ENCODE results near the gene TACR3.
"Not testable (repeated sequence)": the region's sequence is repeated elsewhere in the genome, so short reads cannot be mapped to it uniquely, and the experiment has no call there.

The TACR3 gene, protein sequence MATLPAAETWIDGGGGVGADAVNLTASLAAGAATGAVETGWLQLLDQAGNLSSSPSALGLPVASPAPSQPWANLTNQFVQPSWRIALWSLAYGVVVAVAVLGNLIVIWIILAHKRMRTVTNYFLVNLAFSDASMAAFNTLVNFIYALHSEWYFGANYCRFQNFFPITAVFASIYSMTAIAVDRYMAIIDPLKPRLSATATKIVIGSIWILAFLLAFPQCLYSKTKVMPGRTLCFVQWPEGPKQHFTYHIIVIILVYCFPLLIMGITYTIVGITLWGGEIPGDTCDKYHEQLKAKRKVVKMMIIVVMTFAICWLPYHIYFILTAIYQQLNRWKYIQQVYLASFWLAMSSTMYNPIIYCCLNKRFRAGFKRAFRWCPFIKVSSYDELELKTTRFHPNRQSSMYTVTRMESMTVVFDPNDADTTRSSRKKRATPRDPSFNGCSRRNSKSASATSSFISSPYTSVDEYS

DNA sequence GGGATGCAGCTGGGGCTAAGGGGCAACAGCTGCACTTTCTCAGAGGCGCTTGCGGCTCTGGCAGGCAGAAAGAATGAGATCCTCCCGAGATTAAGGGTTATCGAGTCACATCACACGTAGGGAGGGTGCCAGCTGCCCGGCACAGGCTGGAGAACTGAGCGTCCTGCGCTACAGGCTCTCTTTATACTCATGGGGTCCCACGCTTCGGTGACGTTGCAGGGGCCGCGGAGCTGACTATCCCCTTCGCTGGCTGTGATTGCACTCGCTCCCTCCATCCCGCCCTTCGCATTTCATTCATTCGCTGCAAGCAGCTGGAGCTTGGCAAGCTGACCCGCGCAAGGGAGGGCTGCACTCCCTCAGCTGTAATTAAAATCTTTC lies at the start of gene TACR3:
TSS of gene TACR3 (minus strand) at position 156 of the 378 bp plus-strand sequence. CDS start 310 bp downstream, outside the sequence.
- no peak for DNase-seq

DNA sequence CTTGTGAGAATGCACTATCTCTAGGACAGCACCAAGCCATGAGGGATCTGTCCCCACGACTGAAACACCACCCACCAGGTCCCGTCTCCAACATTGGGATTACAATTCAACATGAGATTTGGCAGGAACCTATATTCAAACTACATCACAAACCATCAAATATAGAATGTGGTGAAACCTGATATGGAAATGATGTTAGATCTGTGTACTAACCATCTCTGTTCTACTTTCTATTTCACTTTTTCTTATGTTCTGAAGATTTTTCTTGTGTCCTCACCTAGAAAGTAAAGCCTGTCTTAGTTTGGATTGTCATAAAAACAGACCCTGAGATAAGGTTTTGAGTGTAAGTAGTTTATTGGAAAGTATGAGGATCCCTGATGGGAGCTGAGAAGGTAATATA lies 37.8 kb upstream of the TACR3 start:
- DNase-seq, result no peak

DNA sequence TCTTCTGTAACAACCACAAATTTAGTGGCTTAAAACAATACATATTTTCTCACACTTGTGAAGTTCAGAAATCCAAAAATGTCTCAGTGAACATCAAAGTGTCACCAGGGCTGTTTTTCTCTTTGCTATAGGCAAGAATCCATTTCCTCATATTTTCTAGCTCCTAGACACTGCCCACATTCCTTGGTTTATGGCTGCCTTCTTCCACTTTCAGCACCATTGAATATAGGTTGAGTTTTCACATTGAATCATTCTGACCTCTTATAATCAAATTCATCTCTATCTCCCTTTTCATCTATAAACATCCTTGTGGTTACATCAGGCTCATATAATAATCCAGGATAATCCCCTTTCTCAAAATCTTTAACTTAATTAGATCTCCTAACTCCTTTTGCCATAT lies 37.0 kb upstream of the TACR3 start:
- no peak for DNase-seq

DNA sequence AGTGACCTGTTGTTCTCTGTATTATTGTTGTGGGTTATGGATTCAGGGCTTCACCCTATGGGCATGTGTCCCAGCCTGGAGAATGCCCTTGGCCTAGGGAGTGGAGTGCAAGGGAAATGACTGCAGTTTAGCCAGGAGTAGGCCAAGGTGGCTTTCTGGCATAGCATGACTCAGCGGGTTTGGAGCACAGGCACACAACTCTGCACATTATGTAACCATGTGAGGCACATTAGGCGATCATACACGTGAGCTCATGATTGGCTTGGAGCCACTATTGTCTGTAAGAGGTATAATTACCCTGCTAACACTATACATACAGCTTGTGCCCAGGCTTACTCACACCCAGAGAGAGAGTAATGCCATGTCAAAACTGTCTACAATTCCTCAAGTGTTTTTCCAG lies 35.1 kb upstream of the TACR3 start:
- peak in 2 of 3 experiments; percentile 16 to 67 for DNase-seq

DNA sequence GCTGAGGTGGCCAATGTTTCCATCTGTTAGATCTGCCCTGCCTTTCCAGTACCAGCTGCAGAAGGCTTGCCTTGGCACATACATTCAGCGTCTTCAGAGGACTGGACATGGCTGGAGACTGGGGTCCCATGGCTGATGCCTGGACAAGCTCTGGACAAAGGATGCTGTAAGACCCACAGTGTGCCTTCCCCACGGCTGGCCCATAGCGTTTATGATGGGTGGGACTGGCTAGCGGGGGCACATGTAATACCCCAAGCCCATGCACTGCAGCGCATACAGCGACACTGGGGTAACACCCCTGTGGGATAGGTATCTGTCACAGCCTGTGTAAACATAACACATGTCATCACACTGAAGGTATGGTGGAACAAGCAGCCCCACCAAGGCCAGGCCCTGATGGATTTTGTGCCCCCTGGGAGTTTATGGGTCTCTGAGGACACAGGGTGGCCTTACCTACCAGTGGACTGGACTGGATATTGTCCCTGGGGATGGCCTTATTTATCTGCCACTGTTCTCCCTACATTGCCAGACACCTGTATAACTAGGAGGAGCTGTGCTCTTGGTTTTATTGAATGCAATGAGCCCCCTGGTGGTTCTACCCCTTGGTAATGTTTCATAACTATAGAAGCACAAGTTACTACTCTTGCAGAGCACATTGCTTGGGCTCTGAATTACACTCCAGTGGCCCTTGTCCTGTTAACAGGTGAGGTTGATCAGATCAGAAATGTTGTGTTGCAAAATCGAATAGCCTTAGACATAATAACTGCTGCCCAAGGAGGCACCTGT lies 34.3 kb upstream of the TACR3 start:
- no peak for DNase-seq

DNA sequence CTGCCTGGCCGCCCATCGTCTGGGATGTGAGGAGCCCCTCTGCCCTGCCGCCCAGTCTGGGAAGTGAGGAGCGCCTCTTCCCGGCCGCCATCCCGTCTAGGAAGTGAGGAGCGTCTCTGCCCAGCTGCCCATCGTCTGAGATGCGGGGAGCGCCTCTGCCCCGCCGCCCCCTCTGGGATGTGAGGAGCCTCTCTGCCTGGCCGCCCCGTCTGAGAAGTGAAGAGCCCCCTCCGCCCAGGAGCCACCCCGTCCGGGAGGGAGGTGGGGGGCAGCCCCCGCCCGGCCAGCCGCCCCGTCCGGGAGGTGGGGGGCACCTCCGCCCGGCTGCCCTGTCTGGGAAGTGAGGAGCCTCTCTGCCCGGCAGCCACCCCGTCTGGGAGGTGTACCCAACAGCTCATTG lies 3.4 kb upstream of the TACR3 start:
- DNase-seq, result not testable (repeated sequence)

DNA sequence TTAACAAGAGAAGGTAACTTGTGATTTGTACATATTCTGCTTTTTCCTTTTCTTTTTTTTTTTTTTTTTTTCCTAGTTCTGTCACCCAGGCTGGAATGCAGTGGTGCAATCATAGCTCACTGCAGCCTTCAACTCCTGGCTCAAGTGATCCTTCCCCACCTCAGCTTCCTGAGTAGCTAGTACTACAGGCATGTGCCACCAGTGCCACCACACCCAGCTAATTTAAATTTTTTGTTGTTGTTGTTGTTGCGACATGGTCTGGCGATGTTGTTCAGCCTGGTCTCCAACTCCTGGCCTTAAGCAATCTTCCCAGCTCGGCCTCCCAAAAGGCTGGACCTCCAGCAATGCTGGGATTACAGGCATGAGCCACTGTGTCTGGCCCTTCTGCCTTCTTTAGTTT lies 1.5 kb upstream of the TACR3 start:
- DNase-seq, result peak in 1 of 3 experiments; percentile 1

DNA sequence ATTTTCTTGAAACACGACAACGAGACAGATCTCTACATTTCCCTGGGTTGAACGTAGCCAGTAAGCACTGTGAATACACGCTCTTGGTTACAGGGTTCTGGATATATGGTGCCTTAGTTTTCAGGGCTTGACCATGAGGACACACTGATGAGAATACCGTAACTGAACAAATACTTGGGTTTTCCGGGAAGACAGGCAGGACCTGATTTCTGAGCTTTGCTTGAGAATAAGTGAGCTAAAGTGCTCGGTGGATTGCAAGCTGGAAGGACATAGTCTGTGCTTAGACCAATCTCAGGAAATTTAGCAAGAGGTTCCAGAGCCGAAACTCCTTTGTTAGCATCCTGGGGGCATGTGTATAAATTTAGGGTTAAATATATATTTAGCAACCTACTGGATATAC lies 876 bp upstream of the TACR3 start:
- DNase-seq, result no peak

DNA sequence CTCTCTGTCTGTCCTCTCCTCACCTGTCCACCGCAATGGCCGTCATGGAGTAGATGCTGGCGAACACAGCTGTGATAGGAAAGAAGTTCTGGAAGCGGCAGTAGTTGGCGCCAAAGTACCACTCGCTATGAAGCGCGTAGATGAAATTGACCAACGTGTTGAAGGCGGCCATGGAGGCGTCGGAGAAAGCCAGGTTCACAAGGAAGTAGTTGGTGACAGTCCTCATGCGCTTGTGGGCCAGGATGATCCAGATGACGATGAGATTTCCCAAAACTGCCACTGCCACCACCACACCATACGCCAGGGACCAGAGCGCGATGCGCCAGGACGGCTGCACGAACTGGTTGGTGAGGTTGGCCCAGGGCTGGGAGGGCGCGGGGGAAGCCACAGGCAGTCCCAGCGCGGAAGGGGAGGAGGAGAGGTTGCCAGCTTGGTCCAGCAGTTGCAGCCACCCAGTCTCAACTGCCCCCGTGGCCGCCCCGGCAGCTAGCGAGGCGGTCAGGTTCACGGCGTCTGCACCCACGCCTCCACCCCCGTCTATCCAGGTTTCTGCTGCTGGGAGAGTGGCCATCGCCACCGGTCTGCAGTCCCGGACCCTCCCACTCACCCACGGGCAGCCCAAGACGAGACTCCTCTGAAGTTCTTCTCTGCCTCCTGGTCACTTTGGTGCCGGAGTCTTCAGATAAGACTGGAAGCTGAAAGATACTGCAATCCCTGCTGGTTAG lies 518 bp downstream of the TACR3 start:
- DNase-seq, result no peak

DNA sequence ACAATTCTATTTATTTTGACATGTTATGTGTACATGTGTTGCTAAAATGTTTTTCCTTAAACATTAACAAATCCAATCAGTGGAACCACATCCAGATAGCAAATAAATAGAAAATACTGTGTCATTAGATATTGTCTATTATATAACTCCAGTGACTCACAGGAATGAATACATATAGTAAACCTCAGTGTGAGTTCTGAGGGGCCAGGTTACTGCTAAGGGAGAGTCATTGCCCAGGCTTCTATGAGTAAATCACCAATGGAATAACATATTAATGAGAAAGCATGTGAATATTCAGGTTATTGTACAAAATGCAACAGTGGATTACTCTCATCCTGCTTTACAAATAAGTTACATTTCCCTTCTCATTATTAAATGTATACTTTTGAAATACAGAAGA lies 27.2 kb downstream of the TACR3 start:
- DNase-seq, result no peak

DNA sequence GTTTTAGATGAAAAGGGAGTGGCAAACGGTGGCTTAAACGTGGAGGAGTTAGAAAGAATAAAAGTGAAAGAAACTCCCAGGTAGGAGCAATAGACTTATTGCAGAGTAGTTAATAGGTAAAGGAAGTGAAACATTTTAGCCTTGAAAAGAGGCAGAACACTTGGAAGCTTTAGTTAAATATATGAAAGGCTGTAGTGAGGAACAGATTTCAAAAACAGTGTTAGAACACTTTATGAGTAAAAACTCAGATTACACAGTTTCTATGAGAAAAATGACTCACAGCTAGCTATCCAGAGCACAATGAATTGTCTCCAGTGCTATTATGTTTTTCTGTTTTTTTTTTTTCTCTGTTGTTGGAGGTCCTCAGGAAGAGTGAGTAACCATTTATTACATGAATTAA lies 45.8 kb downstream of the TACR3 start:
- DNase-seq, result no peak

DNA sequence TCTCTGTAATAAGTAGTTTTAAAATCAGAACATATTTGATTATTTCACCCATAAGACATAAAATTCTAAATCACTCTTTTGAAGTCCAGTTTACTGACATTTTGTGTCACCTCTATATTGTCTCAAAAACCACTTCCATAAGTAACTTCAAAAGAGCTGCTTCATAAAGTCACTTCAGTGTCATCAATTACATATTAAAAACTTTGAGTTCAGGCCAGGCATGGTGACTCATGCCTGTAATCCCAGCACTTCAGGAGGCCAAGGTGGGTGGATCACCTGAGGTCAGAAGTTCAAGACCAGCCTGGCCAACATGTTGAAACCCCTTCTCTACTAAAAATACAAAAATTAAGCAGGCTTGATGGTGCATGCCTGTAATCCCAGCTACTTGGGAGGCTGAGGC lies 53.0 kb downstream of the TACR3 start:
- not testable (repeated sequence) for DNase-seq

DNA sequence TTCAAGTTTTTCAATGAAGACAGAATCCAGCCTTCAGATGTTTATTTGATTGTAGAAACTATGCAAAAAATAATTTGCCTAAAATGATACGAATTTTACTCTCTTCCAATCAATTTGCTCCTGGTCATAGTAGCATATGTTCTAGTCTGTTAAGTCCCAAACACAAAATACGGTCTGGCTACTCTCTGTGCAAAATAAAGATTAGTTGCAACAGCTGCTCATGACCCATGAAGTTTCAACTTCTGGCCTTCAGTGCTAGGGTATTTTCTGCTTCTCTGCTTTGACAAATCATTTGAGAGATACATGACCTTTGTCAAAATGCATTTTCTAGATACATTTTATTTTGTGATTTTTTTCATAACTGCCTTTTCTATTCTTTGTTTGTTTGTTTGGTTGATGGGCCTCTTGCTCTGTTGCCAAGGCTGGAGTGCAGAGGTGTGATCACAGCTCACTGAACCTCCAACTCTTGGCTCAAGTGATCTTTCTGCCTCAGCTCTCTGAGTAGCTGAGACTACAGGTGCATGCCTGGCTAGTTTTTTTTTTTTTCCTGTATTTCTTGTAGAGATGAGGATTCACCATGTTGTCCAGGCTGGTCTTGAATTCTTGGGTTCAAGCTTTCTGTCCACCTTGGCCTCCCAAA lies 55.2 kb downstream of the TACR3 start:
- no peak for DNase-seq

DNA sequence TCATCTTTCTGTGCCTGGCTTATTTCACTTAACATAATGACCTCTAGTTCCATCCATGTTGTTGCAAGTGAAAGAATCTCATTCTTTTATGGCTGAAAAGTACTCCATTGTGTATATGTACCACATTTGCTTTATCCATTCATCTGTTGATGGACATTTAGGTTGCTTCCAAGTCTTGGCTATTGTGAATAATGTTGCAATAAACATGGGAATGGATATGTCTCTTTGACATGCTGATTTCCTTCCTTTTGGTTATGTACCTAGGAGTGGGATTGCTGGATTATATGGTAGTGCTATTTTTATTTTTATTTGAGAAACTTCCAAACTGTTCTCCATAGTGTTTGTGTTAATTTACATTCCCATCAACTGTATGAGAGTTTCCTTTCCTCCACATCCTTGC lies 71.2 kb downstream of the TACR3 start:
- DNase-seq, result no peak

DNA sequence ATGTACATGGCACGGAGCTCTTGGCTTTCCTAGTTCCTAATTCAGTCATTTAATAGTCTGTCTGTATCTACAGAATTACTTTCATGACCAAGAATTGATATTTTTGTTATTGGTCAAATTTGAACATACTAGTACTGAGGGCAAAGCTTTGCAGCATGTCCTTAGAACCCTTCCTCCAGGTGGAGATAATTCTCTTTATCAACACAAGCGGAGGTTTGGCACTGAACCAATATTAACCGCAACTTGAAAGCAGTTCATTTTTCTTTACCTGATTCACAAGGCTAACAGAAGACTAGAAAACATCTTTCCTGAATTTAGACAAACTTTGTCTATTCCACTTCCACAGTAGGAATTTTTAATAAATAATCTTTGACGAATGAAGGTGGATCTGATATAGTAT lies 73.8 kb downstream of the TACR3 start:
- DNase-seq, result no peak

DNA sequence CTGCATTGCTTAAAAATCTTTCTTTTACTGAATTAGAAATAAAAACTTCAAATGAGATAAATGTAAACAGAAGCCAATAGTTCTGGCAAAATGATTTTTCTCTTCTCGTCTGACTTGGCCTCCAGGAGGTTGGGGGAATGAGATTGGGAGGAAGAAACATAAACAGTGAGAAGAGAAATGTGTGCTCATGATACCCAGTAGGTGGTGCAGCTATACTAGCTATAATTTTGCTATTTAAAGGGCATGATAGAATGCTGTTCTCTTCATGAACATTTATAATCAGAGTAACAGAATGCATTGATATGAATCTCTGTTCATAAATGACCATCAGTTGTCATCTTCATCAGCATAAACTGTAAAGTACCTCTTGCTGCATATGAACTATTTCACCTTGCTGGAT lies 85.5 kb downstream of the TACR3 start:
- DNase-seq, result peak in 1 of 3 experiments; percentile 56

DNA sequence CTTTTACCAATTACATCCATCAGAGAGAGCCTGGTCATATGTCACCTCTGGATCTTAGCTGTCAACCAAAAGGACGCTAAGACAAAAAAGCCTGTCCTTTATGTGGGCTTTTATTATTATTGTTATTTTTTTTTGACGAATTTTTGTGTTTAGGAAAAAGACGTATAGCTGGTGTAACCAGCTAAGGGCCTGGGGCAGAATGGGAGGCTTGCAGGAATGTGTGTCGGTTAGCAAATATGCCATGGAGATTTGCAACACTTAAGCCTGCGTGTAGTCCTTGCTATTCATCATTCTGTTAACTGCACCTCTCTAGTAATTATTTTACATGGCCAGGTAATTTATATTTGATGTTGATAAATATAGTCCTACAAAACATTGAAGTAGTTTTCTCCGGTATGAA lies 93.5 kb downstream of the TACR3 start:
- no peak for DNase-seq

DNA sequence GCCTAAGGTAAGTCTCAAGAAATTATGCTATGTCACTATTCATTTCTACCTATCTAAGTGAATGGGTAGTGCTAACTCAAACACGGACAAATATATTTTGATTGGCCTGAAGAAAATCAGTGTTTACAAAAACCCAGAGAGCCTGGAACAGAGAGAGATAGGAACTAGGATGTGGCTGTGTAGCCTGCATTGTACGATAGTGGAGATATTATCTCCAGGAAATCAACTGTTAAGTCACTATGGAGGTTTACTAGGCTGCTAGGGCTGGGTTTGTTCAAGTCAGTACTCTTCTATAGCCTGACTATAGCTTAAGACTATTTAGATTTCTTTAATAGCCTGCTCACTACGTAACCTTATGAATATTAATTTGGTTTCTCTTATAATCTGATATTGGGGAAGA lies 127.9 kb downstream of the TACR3 start:
- no peak for DNase-seq

DNA sequence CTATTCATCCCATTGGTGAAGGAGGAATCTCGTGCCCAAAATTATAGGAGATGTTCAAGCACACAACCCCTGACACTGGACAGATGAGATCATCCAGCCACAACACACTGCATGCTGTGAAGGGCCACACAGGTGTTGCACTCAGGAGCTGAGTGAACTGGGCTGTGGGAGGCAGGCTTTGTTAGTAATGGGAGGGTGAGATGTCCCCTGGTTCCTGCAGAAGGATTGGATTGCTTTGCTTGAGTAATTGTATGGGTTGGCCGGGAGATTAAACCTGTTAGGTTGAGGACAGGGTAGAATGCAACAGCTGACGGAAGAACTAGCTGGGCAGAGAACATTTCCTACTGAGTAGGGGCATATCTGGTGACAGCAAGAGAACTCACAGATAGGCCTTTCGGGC lies 152.2 kb downstream of the TACR3 start:
- DNase-seq, result no peak

DNA sequence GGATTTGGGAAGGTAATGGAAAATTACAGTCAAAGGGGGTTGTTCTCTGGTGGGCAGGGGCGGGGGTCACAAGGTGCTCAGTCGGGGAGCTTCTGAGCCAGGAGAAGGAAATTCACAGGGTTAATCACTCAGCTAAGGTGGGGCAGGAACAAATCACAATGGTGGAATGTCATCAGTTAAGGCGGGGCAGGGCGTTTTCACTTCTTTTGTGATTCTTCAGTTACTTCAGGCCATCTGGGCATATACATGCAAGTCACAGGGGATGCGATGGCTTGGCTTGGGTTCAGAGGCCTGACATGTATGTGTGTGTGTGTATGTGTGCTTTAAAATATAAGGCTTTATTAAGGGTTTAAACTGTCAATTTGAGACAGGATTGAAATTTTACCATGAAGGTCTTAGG lies 160.6 kb downstream of the TACR3 start:
- not testable (repeated sequence) for DNase-seq
